K562 treated with DMSO at 1 percent for 24 hours (cell line): ENCODE results near the gene SFXN5. TPM values are rescaled to one million over a fixed set of nuclear protein-coding genes. Genes with fewer than 3 reads are reported as not detected.

ENCODE experiments used
- total RNA-seq: library from RNA; unstranded; fragments of 300-600 nt; gene quantifications from 2 replicates; pipeline ENCODE4 v1.2.3, GENCODE V29; 2022; ENCODE audit warnings: low read depth; ENCODE audit not compliant: insufficient read depth

The SFXN5 gene, protein sequence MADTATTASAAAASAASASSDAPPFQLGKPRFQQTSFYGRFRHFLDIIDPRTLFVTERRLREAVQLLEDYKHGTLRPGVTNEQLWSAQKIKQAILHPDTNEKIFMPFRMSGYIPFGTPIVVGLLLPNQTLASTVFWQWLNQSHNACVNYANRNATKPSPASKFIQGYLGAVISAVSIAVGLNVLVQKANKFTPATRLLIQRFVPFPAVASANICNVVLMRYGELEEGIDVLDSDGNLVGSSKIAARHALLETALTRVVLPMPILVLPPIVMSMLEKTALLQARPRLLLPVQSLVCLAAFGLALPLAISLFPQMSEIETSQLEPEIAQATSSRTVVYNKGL
- 19.3 and 27.3 TPM in 2 replicates for total RNA-seq

DNA sequence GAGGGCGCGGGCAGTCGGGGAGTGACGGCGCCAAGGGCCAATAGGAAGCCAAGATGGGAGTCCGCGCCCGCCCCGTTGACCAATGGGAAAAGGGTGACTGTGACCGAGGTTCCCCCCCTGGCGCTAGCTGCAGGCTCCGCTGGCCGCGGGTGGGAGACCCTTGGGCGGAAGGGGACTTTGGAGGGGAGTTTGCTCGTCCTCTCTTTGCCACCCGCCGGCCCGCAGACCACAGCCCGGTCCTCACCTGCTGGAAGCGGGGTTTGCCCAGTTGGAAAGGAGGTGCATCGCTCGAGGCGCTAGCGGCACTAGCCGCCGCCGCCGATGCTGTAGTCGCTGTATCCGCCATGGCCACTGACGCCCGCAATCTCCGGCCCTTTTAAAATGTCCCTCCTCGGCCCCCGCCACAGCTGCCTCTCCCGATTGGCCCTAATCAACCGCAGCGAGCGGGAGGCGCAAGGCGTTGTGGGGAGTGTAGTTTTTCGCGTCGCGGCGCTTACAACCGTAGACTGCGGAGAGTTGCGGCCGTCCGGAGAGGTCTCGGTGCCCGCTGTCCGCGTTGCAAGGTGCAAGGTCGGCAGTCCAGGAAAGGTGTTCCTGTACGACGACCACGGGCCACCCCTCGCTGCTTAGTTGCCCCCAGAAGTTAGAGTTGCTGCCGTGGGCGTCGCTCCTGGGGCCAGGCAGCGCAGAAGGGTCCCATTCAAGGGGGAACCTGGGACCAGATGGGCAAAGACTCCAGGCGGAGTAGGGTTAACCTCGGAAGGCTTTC lies at the start of gene SFXN5:
Gene SFXN5, minus strand, starts transcription at position 353 of the 769 bp plus-strand sequence. Its CDS starts 7 bp downstream, at position 346.

DNA sequence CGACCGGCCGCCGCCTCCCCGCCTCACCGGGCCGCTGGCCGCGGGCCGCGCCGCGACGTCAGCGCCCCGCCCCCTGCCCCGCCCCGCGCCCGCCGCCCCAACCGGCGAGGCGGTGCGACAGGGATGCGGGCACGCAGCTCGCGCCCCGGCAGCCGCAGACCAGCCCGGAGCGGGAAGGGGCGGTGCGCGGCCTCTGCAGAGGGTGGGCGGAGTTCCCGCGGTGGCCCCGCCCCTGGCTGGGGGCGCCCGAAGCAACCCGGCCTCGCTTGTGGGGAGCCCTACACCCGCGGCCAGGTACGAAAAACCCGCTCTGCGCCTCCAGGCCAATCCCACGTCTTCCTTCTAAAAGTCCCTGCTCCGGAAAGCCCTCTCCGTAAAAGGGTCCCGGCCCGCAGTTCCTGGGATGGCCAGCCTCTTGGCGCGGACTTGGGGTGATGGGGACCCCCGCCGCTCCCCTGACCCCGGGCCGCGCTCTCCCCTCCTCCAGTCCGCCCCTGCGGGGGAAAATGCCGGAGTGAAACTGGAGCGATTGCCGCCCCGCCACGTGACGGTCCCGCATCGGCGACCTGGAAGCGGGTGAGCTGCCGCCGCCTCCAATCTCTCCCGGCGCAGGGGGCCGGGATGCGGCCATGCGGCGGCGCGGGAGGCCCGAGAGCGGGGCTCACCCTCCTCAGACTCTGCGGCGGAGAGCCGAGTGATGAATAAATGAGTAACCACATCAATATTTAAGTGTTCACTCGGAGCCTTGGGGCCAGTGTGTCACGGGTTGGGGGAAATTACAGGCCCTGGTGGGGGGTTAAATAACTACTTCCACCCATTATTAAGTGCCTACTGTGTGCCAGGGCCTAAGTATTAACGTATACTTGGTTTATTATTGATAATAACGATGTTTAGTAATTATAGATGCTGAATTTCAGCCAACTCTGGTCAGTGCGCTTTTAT lies 41.7 kb upstream of the SFXN5 start, which contains the start of gene RAB11FIP5:
Gene RAB11FIP5, minus strand, starts transcription at position 36 of the 942 bp plus-strand sequence. CDS start 171 bp downstream, outside the sequence.

DNA sequence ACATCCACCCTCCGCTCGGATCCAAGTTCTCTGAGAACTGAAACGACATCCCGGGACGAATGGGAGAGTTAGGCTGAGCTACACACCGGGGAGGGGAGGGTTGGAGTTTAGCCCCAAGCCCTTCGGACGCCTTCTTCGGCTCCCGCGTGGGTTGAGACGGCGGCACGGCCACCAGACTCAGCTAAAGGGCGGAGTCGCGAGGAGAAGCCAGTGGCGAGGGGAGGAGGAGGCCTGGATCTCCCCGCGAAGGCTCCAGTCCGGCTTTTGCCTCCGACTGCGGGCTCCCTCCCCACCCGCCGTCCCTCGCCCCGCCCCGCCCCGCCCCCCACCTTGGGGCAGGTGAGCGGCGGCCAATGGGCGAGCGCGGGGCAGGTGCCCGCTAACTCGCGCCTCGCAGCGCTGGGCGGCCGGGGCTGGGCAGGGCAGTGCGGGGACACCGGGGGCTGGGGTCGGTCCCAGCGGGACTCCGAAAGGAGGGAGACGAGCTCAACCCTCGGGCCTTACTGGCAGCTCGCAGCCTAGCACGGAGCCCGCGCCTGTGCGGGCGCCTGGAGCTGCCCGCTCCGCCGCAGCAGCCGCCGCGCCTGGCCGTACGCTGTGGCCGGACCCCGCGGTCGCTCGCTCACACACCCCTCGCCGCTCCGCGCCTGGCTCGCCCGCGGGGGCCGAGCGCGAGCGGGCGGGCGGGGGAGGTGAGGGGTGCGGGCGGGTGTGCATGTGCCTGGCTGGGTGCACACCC lies 154.2 kb downstream of the SFXN5 start, which contains the start of gene EMX1:
Gene EMX1, plus strand, starts transcription at position 382 of the 739 bp plus-strand sequence. Its CDS starts 334 bp downstream, at position 716.

Other genes starting within 250 kb of the SFXN5 start
- 2.5 and 2.7 TPM in 2 replicates for gene EXOC6B, start 245.7 kb downstream of the SFXN5 start, total RNA-seq
- gene SPR, start 184.3 kb downstream of the SFXN5 start, total RNA-seq = 49.3 and 54.6 TPM in 2 replicates
- gene EMX1, start 154.2 kb downstream of the SFXN5 start, total RNA-seq = not detected in 2 replicates
- 8.0 and 9.0 TPM in 2 replicates for gene RAB11FIP5, start 41.2 kb upstream of the SFXN5 start, total RNA-seq
- gene NOTO, start 130.9 kb upstream of the SFXN5 start, total RNA-seq = not detected in 2 replicates
- 11.6 and 12.8 TPM in 2 replicates for gene SMYD5, start 142.5 kb upstream of the SFXN5 start, total RNA-seq
- gene PRADC1, start 161.5 kb upstream of the SFXN5 start, total RNA-seq = 61.8 and 68.5 TPM in 2 replicates
- 407 and 437 TPM in 2 replicates for gene CCT7, start 162.6 kb upstream of the SFXN5 start, total RNA-seq
- gene FBXO41, start 212.8 kb upstream of the SFXN5 start, total RNA-seq = 2.0 and 2.2 TPM in 2 replicates
- gene EGR4, start 221.8 kb upstream of the SFXN5 start, total RNA-seq = not detected in 2 replicates